GM12878 (cell line): ENCODE results near the gene SPIN1. TPM values are rescaled to one million over a fixed set of nuclear protein-coding genes. Genes with fewer than 3 reads are reported as not detected.

Source experiments
- ATAC-seq: fragments of 200-7000 bp; cut with Tn5 transposase; 3 replicates; pipeline ENCODE4 v1.9.1; 2020; ENCODE audit warnings: mild to moderate bottlenecking, moderate library complexity
- BruUV-seq: library from RNA; stranded (reverse); fragments of 400-500 nt; replicated peaks from 2 replicates; lab custom pipeline; 2021; lab: Mats Ljungman, UMichigan
- CTCF ChIA-PET: fragments of 300-600 bp; sonication (Branson Sonifier 250); formaldehyde crosslinking; extraction: SDS; loops from one replicate; lab custom pipeline; 2021; ENCODE audit warnings: inconsistent platforms; lab: Yijun Ruan, JAX
- POLR2A ChIA-PET: fragments of 350-600 bp; formaldehyde crosslinking; extraction: SDS; loops from one replicate; lab custom pipeline; 2021; ENCODE audit warnings: inconsistent platforms; lab: Charles Lee
- RAD21 ChIA-PET: fragments of 300-600 bp; sonication (Branson Sonifier 250); formaldehyde crosslinking; loops from one replicate; lab custom pipeline; 2023; ENCODE audit warnings: antibody characterized with exemption; ENCODE audit not compliant: unreplicated experiment; lab: Charles Lee
- SMC1A ChIA-PET: fragments of 300-600 bp; sonication (Branson Sonifier 250); formaldehyde crosslinking; loops from one replicate; lab custom pipeline; 2023; ENCODE audit not compliant: unreplicated experiment, uncharacterized antibody; lab: Charles Lee
- DNase-seq: peaks from one replicate; pipeline ENCODE4 v3.0.0-alpha.2; 2011; ENCODE audit warnings: low read depth, low spot score
- FAIRE-seq: peaks from 3 replicates; lab custom pipeline; 2011; peaks lifted over from hg19 to GRCh38; lab: Jason Lieb, UNC
- H2AFZ ChIP-seq: 2 replicates; pipeline ENCODE4 v1.6.0; 2011; ENCODE audit warnings: low read depth, low read length, control low read depth; ENCODE audit not compliant: control insufficient read depth
- H3K27ac ChIP-seq: 2 replicates; pipeline ENCODE4 v1.5.1; 2011; ENCODE audit warnings: control low read depth; ENCODE audit not compliant: control insufficient read depth, insufficient read depth
- H3K27me3 ChIP-seq, 2 experiments: replicated peaks in 1 of 2; 2 replicates each; pipeline versions ENCODE4 v1.6.0 to v1.6.1; 2011; ENCODE audit warnings: low read length in 1 of 2; ENCODE audit not compliant: control insufficient read depth in 2 of 2, insufficient read depth in 2 of 2
- H3K36me3 ChIP-seq, 2 experiments: 2 replicates each; pipeline ENCODE4 v1.5.1; 2011; ENCODE audit warnings: low read length in 1 of 2; ENCODE audit not compliant: control insufficient read depth in 2 of 2, insufficient read depth in 2 of 2
- H3K4me1 ChIP-seq: 2 replicates; pipeline ENCODE4 v1.6.1; 2011; ENCODE audit warnings: mild to moderate bottlenecking, low read length, moderate library complexity, mixed read lengths; ENCODE audit not compliant: control insufficient read depth, insufficient read depth
- H3K4me2 ChIP-seq: 2 replicates; pipeline ENCODE4 v1.6.0; 2011; ENCODE audit warnings: control low read depth; ENCODE audit not compliant: control insufficient read depth, insufficient read depth
- H3K4me3 ChIP-seq: fragments of 200-600 bp; sonication (generic); 2 replicates; pipeline ENCODE4 v1.5.1; 2016
- H3K79me2 ChIP-seq: 2 replicates; pipeline ENCODE4 v1.6.0; 2011; ENCODE audit warnings: low read length; ENCODE audit not compliant: control insufficient read depth, insufficient read depth
- H3K9ac ChIP-seq: 2 replicates; pipeline ENCODE4 v1.8.0; 2011; ENCODE audit warnings: low read length, control low read depth, mixed read lengths; ENCODE audit not compliant: control insufficient read depth, insufficient read depth
- H3K9me3 ChIP-seq: replicated peaks from 3 replicates; pipeline ENCODE4 v1.5.1; 2011; ENCODE audit warnings: mild to moderate bottlenecking, low read length; ENCODE audit not compliant: control insufficient read depth, insufficient read depth
- H4K20me1 ChIP-seq: 2 replicates; pipeline ENCODE4 v1.6.0; 2011; ENCODE audit not compliant: control insufficient read depth, insufficient read depth
- ASH2L ChIP-seq: fragments of 300-600, 200-600 bp; sonication (generic); IDR thresholded peaks from 2 replicates; pipeline ENCODE4 v1.6.1; 2017; ENCODE audit warnings: low read depth, mild to moderate bottlenecking, borderline replicate concordance
- BHLHE40 ChIP-seq, 2 experiments: fragments of 450-650 bp in 1 of 2; IDR thresholded peaks; 2 replicates each; pipeline ENCODE4 v1.6.1; 2011 to 2017; ENCODE audit warnings: low read depth in 2 of 2, borderline replicate concordance in 1 of 2, improper control_type of control experiment in 1 of 2, low read length in 1 of 2, mild to moderate bottlenecking in 1 of 2
- FOXK2 ChIP-seq: fragments of 450-650 bp; IDR thresholded peaks from 2 replicates; pipeline ENCODE4 v1.6.1; 2017; ENCODE audit warnings: mild to moderate bottlenecking, moderate library complexity
- HDGF ChIP-seq: fragments of 450-650 bp; IDR thresholded peaks from 2 replicates; pipeline ENCODE4 v1.6.1; 2016; ENCODE audit warnings: antibody characterized with exemption
- IKZF2 ChIP-seq, 2 experiments: fragments of 450-650 bp; IDR thresholded peaks; 2 replicates each; pipeline ENCODE4 v1.6.1; 2017; ENCODE audit warnings: mild to moderate bottlenecking in 2 of 2, moderate library complexity in 2 of 2
- KDM1A ChIP-seq: fragments of 200-600 bp; sonication (generic); IDR thresholded peaks from 2 replicates; pipeline ENCODE4 v1.6.1; 2016; ENCODE audit warnings: borderline replicate concordance
- MTA2 ChIP-seq: fragments of 450-650 bp; IDR thresholded peaks from 2 replicates; pipeline ENCODE4 v1.6.1; 2016; ENCODE audit warnings: low read depth, mild to moderate bottlenecking, moderate library complexity
- NBN ChIP-seq: fragments of 450-650 bp; IDR thresholded peaks from 2 replicates; pipeline ENCODE4 v1.6.1; 2016
- PAX5 ChIP-seq: IDR thresholded peaks from 2 replicates; pipeline ENCODE4 v1.6.1; 2011; ENCODE audit warnings: low read depth, low read length, borderline replicate concordance
- PAX8 ChIP-seq: fragments of 450-650 bp; IDR thresholded peaks from 2 replicates; pipeline ENCODE4 v1.6.1; 2017; ENCODE audit warnings: mild to moderate bottlenecking, moderate library complexity
- POLR2A ChIP-seq: IDR thresholded peaks from 2 replicates; pipeline ENCODE4 v1.6.1; 2011; ENCODE audit warnings: low read depth, mild to moderate bottlenecking, low read length
- RUNX3 ChIP-seq: IDR thresholded peaks from 2 replicates; pipeline ENCODE4 v1.6.1; 2012; ENCODE audit warnings: low read length, inconsistent platforms
- WGBS: methylation state at CpG from one replicate; pipeline ENCODE4 v1.1.6; 2016; ENCODE audit warnings: low lambda C conversion rate; ENCODE audit not compliant: insufficient replicate concordance, insufficient coverage; ENCODE audit errors: missing lambda C conversion rate; 5-methylcytosine and 5-hydroxymethylcytosine counted together
- in situ Hi-C: fragments of 300-500 bp; cut with MboI; formaldehyde crosslinking; loops from 9 replicates; pipeline ENCODE4 v1.14.3; 2018; ENCODE audit warnings: mixed read lengths
- intact Hi-C: fragments of 100-400 bp; cut with micrococcal nuclease; formaldehyde crosslinking; loops from one replicate; pipeline ENCODE4 v1.14.2; 2022; ENCODE audit not compliant: unreplicated experiment
- polyA plus RNA-seq, 11 experiments: library from polyadenylated mRNA; depleted of rRNA in 4 of 11; unstranded in 6 of 11; stranded (reverse) in 5 of 11; fragments of >200 nt; fragmentation: Nextera tagmentation in 4 of 11; fragmentation: Illumina TruSeq in 1 of 11; extraction: Ambion mirVana in 4 of 11; extraction: Trizol in 1 of 11; gene quantifications; 1 replicate in 1 of 11; 2 replicates in 10 of 11; pipeline versions ENCODE4 v1.2.1 to v1.2.3, GENCODE V29; 2011 to 2016; ENCODE audit warnings: inconsistent platforms in 2 of 11, missing spikeins in 2 of 11, low read depth in 1 of 11
- total RNA-seq, 4 experiments: library from RNA; depleted of rRNA in 3 of 4; stranded (reverse); fragments of >200 nt in 3 of 4; fragmentation: Illumina TruSeq in 1 of 4; extraction: Trizol in 1 of 4; gene quantifications; 2 replicates each; pipeline versions ENCODE4 v1.2.1 to v1.2.3, GENCODE V29; 2013 to 2021
- TF ChIP-seq, protein P1 (sequence below): fragments of 450-650 bp; IDR thresholded peaks from 2 replicates; pipeline ENCODE4 v1.6.1; 2017; ENCODE audit warnings: borderline replicate concordance
- TF ChIP-seq, protein P2 (sequence below): fragments of 450-650 bp; IDR thresholded peaks from 2 replicates; pipeline ENCODE4 v1.6.1; 2018; ENCODE audit warnings: borderline replicate concordance, mild to moderate bottlenecking; ENCODE audit not compliant: partially characterized antibody
- TF ChIP-seq, protein P3 (sequence below): fragments of 450-650 bp; IDR thresholded peaks from 2 replicates; pipeline ENCODE4 v1.6.1; 2016; ENCODE audit warnings: mild to moderate bottlenecking

Gene SPIN1
- total and polyA plus RNA-seq, 10 of the 15 experiments (the other 5 are each of a cell fraction or from before 2014, with no cell fraction given): 6.6 to 30.3 (median 17.1) TPM

DNA sequence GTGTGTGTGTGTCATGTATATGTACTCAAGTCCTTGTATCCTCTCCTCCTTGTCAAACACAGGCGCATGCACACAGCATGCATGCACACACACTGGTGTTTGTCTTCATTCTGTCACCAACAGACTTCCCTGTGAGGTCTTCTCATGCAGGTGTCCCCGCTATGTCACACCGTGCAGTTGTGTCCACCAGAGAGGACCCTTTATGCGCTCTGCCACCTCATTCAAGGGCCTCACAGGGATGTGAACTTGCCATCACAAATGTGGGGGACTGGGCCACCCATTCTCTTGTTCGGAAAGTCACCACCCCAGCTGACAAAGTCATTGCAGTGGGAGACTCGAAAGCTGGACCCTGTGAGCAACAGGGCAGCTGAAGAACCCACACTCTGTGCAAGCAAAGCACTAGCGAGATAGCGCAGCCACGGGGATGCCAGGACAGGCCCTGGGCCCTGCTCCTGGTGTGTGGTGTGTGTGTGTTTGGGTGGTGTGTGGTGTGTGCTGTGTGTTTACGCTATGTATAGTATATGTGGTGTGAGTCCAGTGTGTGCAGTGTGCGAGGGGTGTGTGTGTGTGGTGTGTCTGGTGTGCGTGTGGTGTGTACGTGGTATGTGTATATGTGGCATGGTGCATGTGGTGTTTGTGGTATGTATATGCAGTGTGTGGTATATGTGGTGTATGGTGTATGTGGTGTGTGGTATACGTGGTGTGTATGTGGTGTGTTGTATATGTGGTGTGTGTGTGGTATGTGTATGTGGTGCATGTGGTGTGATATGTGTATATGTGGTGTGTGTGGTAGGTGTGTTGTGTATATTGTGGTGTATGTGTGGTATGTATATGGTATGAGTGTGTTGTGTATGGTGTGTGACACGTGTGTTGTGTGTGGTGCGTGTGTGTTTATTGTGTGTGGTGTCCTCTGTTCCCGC lies 115.9 kb downstream of the SPIN1 start:
- Histone ChIP-seq H3K36me3 (no peaks in the 10 kb centered on the region), H3K4me3 (no peak overlapping the region), H4K20me1 (no peaks in the 10 kb centered on the region), H3K4me1 (no peaks in the 10 kb centered on the region), H3K27me3 (no peaks in the 10 kb centered on the region), H3K27ac (no peak overlapping the region), H2AFZ (no peak overlapping the region), H3K4me2 (no peak overlapping the region), H3K79me2 (no peaks in the 10 kb centered on the region), H3K9me3 (no peaks in the 10 kb centered on the region), H3K9ac (no peak overlapping the region)
- TF ChIP-seq POLR2A (no peak), IKZF2 (IDR thresholded peaks at IDR 0.05) (peak in 1 of 2 experiments; percentile 58; a peak in 3 of 4 replicates), ASH2L (no peak), NBN (peak; percentile 53; the same call in 1 of the 2 replicates), PAX5 (no peak), MTA2 (peak; percentile 36; the same call in 1 of the 2 replicates), HDGF (peak; percentile 44; the same call in 1 of the 2 replicates), BHLHE40 (IDR thresholded peaks at IDR 0.05; ENCODE audit: borderline replicate concordance in 1 of 2, low read depth in 2 of 2, low read length in 1 of 2) (peak in 1 of 2 experiments; percentile 21; a peak in 1 of 4 replicates), RUNX3 (0 out of 2 replicates have a peak, but pooled peaks have one; percentile 26), FOXK2 (0 out of 2 replicates have a peak, but pooled peaks have one; percentile 24), PAX8 (peak; percentile 50; the same call in 1 of the 2 replicates), KDM1A (no peak)
- TF ChIP-seq, protein P1, sequence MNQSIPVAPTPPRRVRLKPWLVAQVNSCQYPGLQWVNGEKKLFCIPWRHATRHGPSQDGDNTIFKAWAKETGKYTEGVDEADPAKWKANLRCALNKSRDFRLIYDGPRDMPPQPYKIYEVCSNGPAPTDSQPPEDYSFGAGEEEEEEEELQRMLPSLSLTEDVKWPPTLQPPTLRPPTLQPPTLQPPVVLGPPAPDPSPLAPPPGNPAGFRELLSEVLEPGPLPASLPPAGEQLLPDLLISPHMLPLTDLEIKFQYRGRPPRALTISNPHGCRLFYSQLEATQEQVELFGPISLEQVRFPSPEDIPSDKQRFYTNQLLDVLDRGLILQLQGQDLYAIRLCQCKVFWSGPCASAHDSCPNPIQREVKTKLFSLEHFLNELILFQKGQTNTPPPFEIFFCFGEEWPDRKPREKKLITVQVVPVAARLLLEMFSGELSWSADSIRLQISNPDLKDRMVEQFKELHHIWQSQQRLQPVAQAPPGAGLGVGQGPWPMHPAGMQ: peak; percentile 74; the same call in 1 of the 2 replicates
- TF ChIP-seq, protein P2, sequence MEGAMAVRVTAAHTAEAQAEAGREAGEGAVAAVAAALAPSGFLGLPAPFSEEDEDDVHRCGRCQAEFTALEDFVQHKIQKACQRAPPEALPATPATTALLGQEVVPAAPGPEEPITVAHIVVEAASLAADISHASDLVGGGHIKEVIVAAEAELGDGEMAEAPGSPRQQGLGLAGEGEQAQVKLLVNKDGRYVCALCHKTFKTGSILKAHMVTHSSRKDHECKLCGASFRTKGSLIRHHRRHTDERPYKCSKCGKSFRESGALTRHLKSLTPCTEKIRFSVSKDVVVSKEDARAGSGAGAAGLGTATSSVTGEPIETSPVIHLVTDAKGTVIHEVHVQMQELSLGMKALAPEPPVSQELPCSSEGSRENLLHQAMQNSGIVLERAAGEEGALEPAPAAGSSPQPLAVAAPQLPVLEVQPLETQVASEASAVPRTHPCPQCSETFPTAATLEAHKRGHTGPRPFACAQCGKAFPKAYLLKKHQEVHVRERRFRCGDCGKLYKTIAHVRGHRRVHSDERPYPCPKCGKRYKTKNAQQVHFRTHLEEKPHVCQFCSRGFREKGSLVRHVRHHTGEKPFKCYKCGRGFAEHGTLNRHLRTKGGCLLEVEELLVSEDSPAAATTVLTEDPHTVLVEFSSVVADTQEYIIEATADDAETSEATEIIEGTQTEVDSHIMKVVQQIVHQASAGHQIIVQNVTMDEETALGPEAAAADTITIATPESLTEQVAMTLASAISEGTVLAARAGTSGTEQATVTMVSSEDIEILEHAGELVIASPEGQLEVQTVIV: no peak
- TF ChIP-seq, protein P3, sequence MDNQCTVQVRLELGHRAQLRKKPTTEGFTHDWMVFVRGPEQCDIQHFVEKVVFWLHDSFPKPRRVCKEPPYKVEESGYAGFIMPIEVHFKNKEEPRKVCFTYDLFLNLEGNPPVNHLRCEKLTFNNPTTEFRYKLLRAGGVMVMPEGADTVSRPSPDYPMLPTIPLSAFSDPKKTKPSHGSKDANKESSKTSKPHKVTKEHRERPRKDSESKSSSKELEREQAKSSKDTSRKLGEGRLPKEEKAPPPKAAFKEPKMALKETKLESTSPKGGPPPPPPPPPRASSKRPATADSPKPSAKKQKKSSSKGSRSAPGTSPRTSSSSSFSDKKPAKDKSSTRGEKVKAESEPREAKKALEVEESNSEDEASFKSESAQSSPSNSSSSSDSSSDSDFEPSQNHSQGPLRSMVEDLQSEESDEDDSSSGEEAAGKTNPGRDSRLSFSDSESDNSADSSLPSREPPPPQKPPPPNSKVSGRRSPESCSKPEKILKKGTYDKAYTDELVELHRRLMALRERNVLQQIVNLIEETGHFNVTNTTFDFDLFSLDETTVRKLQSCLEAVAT: peak; percentile 97
- ChIA-PET SMC1A (no interaction called here), POLR2A (no interaction called here), CTCF (no interaction called here), RAD21 (no interaction called here)
- FAIRE-seq (no peak), ATAC-seq (no peak), DNase-seq (no peak)
- no TSS peak for BruUV-seq
- 50% methylated on average over 16 of the region's 17 CpGs for WGBS
- in situ Hi-C loops: no loop called here
- intact Hi-C loops: no loop called here
